Panc1 (cell line): ENCODE results near the gene MAP3K20.

ENCODE experiments used
- SIN3A ChIP-seq: IDR thresholded peaks from 2 replicates; pipeline ENCODE4 v1.6.1; 2012; ENCODE audit warnings: low read depth, mild to moderate bottlenecking, low read length, moderate library complexity, borderline replicate concordance; ENCODE audit not compliant: insufficient read depth
- TF ChIP-seq, protein P1 (sequence below): fragments of 450-650 bp; IDR thresholded peaks from 2 replicates; pipeline ENCODE4 v1.5.1; 2017; ENCODE audit warnings: mild to moderate bottlenecking

DNA sequence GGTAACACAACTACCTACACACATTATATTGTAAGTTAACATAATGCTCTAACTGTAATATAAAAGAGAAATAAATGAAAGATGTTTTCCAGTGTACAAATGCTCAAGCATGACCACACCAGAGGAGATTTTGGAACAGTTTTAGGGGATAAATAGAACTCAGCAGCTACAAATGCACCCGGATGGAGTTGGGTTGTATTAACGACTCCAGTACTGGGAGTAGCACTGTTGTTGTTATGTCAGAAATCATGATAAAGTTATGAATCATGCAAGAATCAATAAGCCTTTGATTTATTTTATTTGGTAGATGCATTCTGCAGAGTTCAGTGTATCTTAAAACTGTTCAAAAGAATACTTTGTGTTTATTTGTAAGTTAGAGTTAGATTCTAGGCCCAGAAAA is 126.9 kb downstream of the MAP3K20 start:
- TF ChIP-seq, protein P1, sequence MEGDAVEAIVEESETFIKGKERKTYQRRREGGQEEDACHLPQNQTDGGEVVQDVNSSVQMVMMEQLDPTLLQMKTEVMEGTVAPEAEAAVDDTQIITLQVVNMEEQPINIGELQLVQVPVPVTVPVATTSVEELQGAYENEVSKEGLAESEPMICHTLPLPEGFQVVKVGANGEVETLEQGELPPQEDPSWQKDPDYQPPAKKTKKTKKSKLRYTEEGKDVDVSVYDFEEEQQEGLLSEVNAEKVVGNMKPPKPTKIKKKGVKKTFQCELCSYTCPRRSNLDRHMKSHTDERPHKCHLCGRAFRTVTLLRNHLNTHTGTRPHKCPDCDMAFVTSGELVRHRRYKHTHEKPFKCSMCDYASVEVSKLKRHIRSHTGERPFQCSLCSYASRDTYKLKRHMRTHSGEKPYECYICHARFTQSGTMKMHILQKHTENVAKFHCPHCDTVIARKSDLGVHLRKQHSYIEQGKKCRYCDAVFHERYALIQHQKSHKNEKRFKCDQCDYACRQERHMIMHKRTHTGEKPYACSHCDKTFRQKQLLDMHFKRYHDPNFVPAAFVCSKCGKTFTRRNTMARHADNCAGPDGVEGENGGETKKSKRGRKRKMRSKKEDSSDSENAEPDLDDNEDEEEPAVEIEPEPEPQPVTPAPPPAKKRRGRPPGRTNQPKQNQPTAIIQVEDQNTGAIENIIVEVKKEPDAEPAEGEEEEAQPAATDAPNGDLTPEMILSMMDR, result no peak
- TF ChIP-seq SIN3A, result no peak
